Karpas-422 (cell line): ENCODE results near the gene RPL18. TPM values are rescaled to one million over a fixed set of nuclear protein-coding genes. Genes with fewer than 3 reads are reported as not detected.

Experiments
- DNase-seq: peaks from one replicate; pipeline ENCODE4 v3.0.0-alpha.2; 2015
- H2AFZ ChIP-seq: fragments of 200-600 bp; sonication (generic); 2 replicates; pipeline ENCODE4 v1.6.1; 2014; ENCODE audit warnings: antibody characterized with exemption, low read length, mixed read lengths
- H3K27ac ChIP-seq: fragments of 200-600 bp; sonication (generic); 2 replicates; pipeline ENCODE4 v1.5.1; 2014; ENCODE audit warnings: mild to moderate bottlenecking, low read length, moderate library complexity
- H3K27me3 ChIP-seq: fragments of 200-600 bp; sonication (generic); 2 replicates; pipeline ENCODE4 v1.6.1; 2014; ENCODE audit warnings: low read length, mixed read lengths
- H3K36me3 ChIP-seq: fragments of 200-600 bp; sonication (generic); 2 replicates; pipeline ENCODE4 v1.6.1; 2014; ENCODE audit warnings: low read length, mixed read lengths; ENCODE audit not compliant: insufficient read depth
- H3K4me1 ChIP-seq: fragments of 200-600 bp; sonication (generic); 2 replicates; pipeline ENCODE4 v1.6.1; 2014; ENCODE audit warnings: mild to moderate bottlenecking, low read length, mixed read lengths
- H3K4me2 ChIP-seq: fragments of 200-600 bp; sonication (generic); 2 replicates; pipeline ENCODE4 v1.6.1; 2014; ENCODE audit warnings: low read length, low read depth, mild to moderate bottlenecking; ENCODE audit not compliant: poor library complexity, severe bottlenecking
- H3K4me3 ChIP-seq: fragments of 200-600 bp; sonication (generic); 2 replicates; pipeline ENCODE4 v1.5.1; 2014; ENCODE audit warnings: mild to moderate bottlenecking, antibody characterized with exemption, low read length, mixed read lengths
- H3K79me2 ChIP-seq: fragments of 200-600 bp; sonication (generic); 2 replicates; pipeline ENCODE4 v1.6.1; 2014; ENCODE audit warnings: mild to moderate bottlenecking, low read length, mixed read lengths
- H3K9ac ChIP-seq: fragments of 200-600 bp; sonication (generic); 2 replicates; pipeline ENCODE4 v1.6.0; 2014; ENCODE audit warnings: low read length
- H3K9me2 ChIP-seq: fragments of 200-600 bp; sonication (generic), shearing (Covaris generic); replicated peaks from 2 replicates; pipeline ENCODE4 v1.6.0; 2014; ENCODE audit warnings: mild to moderate bottlenecking, low read length, moderate library complexity; ENCODE audit not compliant: insufficient read depth
- H3K9me3 ChIP-seq: fragments of 300-700, 200-600 bp; sonication (generic); 2 replicates; pipeline ENCODE4 v1.6.1; 2014; ENCODE audit warnings: low read length, mixed read lengths
- H4K20me1 ChIP-seq: fragments of 200-600 bp; sonication (generic); 2 replicates; pipeline ENCODE4 v1.6.1; 2014; ENCODE audit warnings: mild to moderate bottlenecking, antibody characterized with exemption, low read length, low read depth; ENCODE audit not compliant: insufficient read depth
- total RNA-seq: library from RNA; depleted of rRNA; stranded (reverse); fragments of >200 nt; shearing (Covaris generic); gene quantifications from 2 replicates; pipeline ENCODE4 v1.2.3, GENCODE V29; 2014; ENCODE audit warnings: low replicate concordance; rRNA removed

RPL18 gene
- total RNA-seq: 3,031 and 4,148 TPM in 2 replicates

DNA sequence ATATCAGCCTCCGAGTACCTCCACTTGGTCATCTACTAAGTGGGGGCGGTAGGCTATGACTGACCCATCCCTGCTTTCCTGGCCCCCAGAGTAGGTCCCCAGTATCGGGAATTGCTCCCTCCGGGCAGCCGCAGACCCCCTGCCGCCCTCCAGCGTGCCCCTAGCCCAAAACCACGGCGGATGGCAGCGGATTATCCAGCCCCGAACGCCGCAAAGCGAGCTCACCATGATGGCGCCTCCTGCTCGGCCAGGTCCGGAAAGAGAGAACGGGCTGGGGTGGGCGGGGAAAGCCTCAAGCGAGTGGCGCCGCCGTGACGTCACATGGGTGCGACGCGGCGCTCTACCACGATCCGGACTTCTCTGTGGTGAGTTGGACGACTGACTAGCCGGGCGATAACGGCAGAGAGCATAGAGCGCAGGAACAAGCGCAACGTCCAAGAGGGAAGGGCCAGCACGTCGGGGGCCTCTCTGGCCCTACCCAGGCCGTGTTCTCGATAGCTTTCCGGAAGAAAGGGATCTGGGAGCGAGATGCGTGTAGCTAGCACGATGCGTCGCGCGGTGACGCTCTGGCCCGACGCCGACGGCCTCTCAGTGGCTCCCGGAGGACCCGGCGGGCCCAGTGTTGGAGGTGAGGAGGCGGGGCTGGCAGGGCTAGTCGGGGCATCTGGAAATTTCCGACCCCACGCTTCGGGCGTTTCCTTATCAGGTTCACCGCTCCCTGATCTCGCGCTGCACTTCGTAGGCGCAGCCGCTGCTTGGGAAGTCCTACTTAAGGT, at the start of gene RPL18, which contains the start of gene SPHK2:
Gene RPL18 (minus strand): TSS at position 263 of the 776 bp plus-strand sequence. CDS start 35 bp downstream, at position 228.
Gene SPHK2 (plus strand): TSS at position 591 of the 776 bp plus-strand sequence. CDS start 1,009 bp downstream, outside the sequence.
- no peaks in the 10 kb centered on the region for H3K27me3 ChIP-seq
- H3K27ac ChIP-seq: peak within 1 kb of the TSS; percentile 88
- H3K9me2 ChIP-seq: no peaks in the 10 kb centered on the region
- H4K20me1 ChIP-seq: peaks cover 25% of the 10 kb centered on the region
- DNase-seq: peak; percentile 99
- H3K9me3 ChIP-seq: no peaks in the 10 kb centered on the region
- H2AFZ ChIP-seq: no peak within 1 kb of the TSS
- H3K4me3 ChIP-seq: peak within 1 kb of the TSS; percentile 93
- peaks cover 42% of the 10 kb centered on the region for H3K4me1 ChIP-seq
- peak within 1 kb of the TSS; percentile 98 for H3K9ac ChIP-seq
- peak within 1 kb of the TSS; percentile 95 for H3K4me2 ChIP-seq
- peaks cover 37% of the 10 kb centered on the region for H3K36me3 ChIP-seq
- peaks cover 39% of the 10 kb centered on the region for H3K79me2 ChIP-seq

DNA sequence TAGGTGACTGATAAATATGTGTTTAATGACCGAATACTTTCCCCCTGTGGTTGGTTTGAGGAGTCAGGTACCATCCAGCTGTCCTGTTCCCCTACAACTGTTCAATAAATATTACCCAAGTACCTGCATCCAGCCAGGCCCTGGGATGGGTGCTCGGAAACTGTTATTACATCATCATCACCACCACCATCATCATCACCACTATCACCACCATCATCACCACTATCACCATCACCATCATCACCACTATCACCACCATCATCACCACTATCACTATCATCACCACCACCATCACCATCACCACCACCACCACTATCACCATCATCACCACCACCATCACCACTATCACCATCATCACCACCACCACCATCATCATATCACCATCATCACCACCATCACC, 49.8 kb upstream of the RPL18 start:
- Histone ChIP-seq H3K4me2 (no peak overlapping the region), H3K79me2 (no peaks in the 10 kb centered on the region), H3K27me3 (no peaks in the 10 kb centered on the region), H2AFZ (no peak overlapping the region), H3K4me3 (no peak overlapping the region), H3K36me3 (no peaks in the 10 kb centered on the region), H3K9me2 (no peaks in the 10 kb centered on the region), H3K9ac (no peak overlapping the region), H3K27ac (no peak overlapping the region), H4K20me1 (no peaks in the 10 kb centered on the region), H3K9me3 (no peaks in the 10 kb centered on the region; the same call in 1 of the 2 replicates), H3K4me1 (no peaks in the 10 kb centered on the region)
- DNase-seq: no peak

DNA sequence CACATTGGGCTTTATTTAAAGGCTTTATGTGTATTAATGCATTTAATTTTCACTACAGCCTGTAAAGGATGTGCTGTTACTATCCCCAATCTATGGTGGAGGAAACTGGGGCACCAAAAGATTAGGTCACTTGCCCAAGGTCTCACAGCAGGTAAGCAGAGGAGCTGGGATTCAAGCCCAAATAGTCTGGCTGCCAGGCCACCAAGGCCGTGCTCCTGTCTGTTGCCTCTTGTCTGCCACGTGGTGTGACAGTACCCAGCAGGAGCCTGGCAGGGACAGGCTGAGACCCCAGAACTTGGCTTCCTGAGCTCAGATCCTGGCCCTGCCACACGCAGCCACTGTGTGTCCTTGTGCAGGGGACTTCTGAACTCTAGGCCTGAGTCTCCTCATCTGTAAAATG, 49.4 kb upstream of the RPL18 start:
- Histone ChIP-seq H3K27me3 (no peaks in the 10 kb centered on the region), H2AFZ (no peak overlapping the region), H3K4me1 (no peaks in the 10 kb centered on the region), H3K9ac (no peak overlapping the region), H3K79me2 (no peaks in the 10 kb centered on the region), H3K36me3 (no peaks in the 10 kb centered on the region), H3K27ac (no peak overlapping the region), H3K9me3 (no peaks in the 10 kb centered on the region; the same call in 1 of the 2 replicates), H3K9me2 (no peaks in the 10 kb centered on the region), H3K4me3 (no peak overlapping the region), H3K4me2 (no peak overlapping the region), H4K20me1 (no peaks in the 10 kb centered on the region)
- DNase-seq: no peak

GRCh38 chr19:48665786-48666185, 46.8 kb upstream of the RPL18 start:
- Histone ChIP-seq H3K9me3 (no peaks in the 10 kb centered on the region; the same call in 1 of the 2 replicates), H3K36me3 (no peaks in the 10 kb centered on the region), H3K9me2 (no peaks in the 10 kb centered on the region), H3K4me1 (peaks cover 3% of the 10 kb centered on the region), H3K79me2 (no peaks in the 10 kb centered on the region), H3K4me3 (no peak overlapping the region), H4K20me1 (no peaks in the 10 kb centered on the region), H3K4me2 (no peak overlapping the region), H3K9ac (no peak overlapping the region), H3K27me3 (no peaks in the 10 kb centered on the region), H3K27ac (no peak overlapping the region), H2AFZ (no peak overlapping the region)
- no peak for DNase-seq

GRCh38 chr19:48664476-48664875, 45.5 kb upstream of the RPL18 start:
- H3K9me2 ChIP-seq: no peaks in the 10 kb centered on the region
- H3K4me2 ChIP-seq: no peak overlapping the region
- peaks cover 5% of the 10 kb centered on the region for H3K4me1 ChIP-seq
- no peak overlapping the region for H3K27ac ChIP-seq
- no peak overlapping the region for H2AFZ ChIP-seq
- H3K9me3 ChIP-seq: no peaks in the 10 kb centered on the region; the same call in 1 of the 2 replicates
- no peak overlapping the region for H3K4me3 ChIP-seq
- H3K36me3 ChIP-seq: no peaks in the 10 kb centered on the region
- H3K79me2 ChIP-seq: no peaks in the 10 kb centered on the region
- no peak overlapping the region for H3K9ac ChIP-seq
- no peaks in the 10 kb centered on the region for H4K20me1 ChIP-seq
- H3K27me3 ChIP-seq: no peaks in the 10 kb centered on the region
- DNase-seq: no peak

DNA sequence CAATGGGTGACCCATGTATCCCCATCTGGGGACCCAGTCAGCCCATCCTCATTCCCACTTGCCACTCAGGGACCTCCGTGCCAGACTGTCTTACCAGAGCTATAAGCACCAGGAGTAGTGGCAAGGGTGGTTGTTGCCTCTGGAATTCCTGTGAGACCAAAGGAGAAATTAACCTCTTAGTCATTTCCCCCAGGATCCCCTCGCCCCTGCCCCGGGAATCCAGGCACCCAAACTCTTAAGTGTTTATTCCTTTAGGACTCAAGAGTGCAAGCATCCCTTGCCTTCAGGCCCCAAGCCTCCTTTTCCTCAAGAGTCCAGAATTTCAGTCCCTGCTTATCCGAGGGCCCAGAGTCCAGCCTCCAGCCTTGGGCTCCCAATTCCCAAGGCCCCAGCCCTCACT, 44.7 kb upstream of the RPL18 start:
- Histone ChIP-seq H4K20me1 (no peaks in the 10 kb centered on the region), H3K36me3 (no peaks in the 10 kb centered on the region), H3K4me2 (no peak overlapping the region), H3K9me2 (no peaks in the 10 kb centered on the region), H2AFZ (no peak overlapping the region), H3K27ac (no peak overlapping the region), H3K9me3 (no peaks in the 10 kb centered on the region), H3K4me3 (no peak overlapping the region), H3K4me1 (peaks cover 5% of the 10 kb centered on the region), H3K79me2 (no peaks in the 10 kb centered on the region), H3K9ac (no peak overlapping the region), H3K27me3 (no peaks in the 10 kb centered on the region)
- no peak for DNase-seq

DNA sequence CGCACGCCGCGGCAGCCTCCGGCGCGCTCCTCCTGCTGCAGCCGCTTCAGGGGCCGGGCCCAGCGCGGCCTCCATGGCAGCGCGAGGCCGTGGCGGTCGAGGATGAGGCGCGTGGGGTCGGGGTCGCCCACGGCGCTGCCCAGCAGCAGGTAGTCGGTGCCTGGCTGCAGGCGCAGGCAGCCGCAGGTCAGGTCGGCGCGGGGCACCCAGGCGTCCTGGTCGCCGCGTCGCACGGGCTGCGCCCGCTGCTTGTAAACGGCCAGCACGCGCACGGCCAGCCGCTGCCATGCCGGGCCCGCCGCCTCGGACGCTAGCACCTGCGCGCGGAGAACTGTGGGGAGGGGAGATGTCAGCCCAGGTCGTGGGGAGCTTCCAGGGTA, 42.7 kb upstream of the RPL18 start:
- H3K9me3 ChIP-seq: no peaks in the 10 kb centered on the region
- no peaks in the 10 kb centered on the region for H4K20me1 ChIP-seq
- no peaks in the 10 kb centered on the region for H3K27me3 ChIP-seq
- H3K36me3 ChIP-seq: no peaks in the 10 kb centered on the region
- no peak overlapping the region for H2AFZ ChIP-seq
- no peaks in the 10 kb centered on the region for H3K79me2 ChIP-seq
- H3K9me2 ChIP-seq: no peaks in the 10 kb centered on the region
- H3K9ac ChIP-seq: no peak overlapping the region
- peaks cover 5% of the 10 kb centered on the region for H3K4me1 ChIP-seq
- DNase-seq: no peak
- H3K4me3 ChIP-seq: no peak overlapping the region
- no peak overlapping the region for H3K4me2 ChIP-seq
- no peak overlapping the region for H3K27ac ChIP-seq

- Histone ChIP-seq H3K4me3 (peak overlapping the region; percentile 3; the same call in 1 of the 2 replicates), H3K9ac (peak overlapping the region; percentile 33; the same call in 1 of the 2 replicates), H3K27ac (no peak overlapping the region), H3K36me3 (no peaks in the 10 kb centered on the region), H3K79me2 (no peaks in the 10 kb centered on the region), H3K9me2 (no peaks in the 10 kb centered on the region), H2AFZ (peak overlapping the region; percentile 65), H4K20me1 (no peaks in the 10 kb centered on the region), H3K9me3 (no peaks in the 10 kb centered on the region), H3K4me1 (peaks cover 5% of the 10 kb centered on the region), H3K4me2 (peak overlapping the region; percentile 7), H3K27me3 (no peaks in the 10 kb centered on the region)
- DNase-seq: peak; percentile 96
These were observed 42.1 kb upstream of the RPL18 start for GRCh38 chr19:48660852-48661710.
